Spleen (tissue), 11 donors: Measurements from ENCODE around the gene GUCA1A. TPM values are rescaled to one million over a fixed set of nuclear protein-coding genes. Genes with fewer than 3 reads are reported as not detected.

Experiments
- DNase-seq: peaks from one replicate; pipeline ENCODE4 v3.0.0-alpha.2; 2020
- H3K27ac ChIP-seq, 8 donors: fragments of 200-600 bp; sonication (generic) in 7 of 8; 1 replicate in 4 of 8; 2 replicates in 4 of 8; pipeline versions ENCODE4 v1.5.0 to v1.8.0; 2016 to 2021; ENCODE audit warnings: inconsistent platforms in 4 of 8, mild to moderate bottlenecking in 4 of 8, moderate library complexity in 1 of 8
- H3K27me3 ChIP-seq, 7 donors: fragments of 200-600 bp; sonication (generic) in 6 of 7; replicated peaks in 1 of 7; 1 replicate in 4 of 7; 2 replicates in 3 of 7; pipeline versions ENCODE4 v1.5.0 to v1.8.0; 2016 to 2021; ENCODE audit warnings: inconsistent platforms in 3 of 7, mild to moderate bottlenecking in 1 of 7
- H3K36me3 ChIP-seq, 6 donors: fragments of 200-600 bp; sonication (generic) in 5 of 6; 1 replicate in 4 of 6; 2 replicates in 2 of 6; pipeline versions ENCODE4 v1.5.0 to v1.8.0; 2016 to 2021; ENCODE audit warnings: inconsistent platforms in 2 of 6
- H3K4me1 ChIP-seq, 6 donors: fragments of 200-600 bp; sonication (generic) in 5 of 6; 1 replicate in 3 of 6; 2 replicates in 3 of 6; pipeline versions ENCODE4 v1.5.0 to v1.8.0; 2016 to 2021; ENCODE audit warnings: inconsistent platforms in 3 of 6
- H3K4me3 ChIP-seq, 8 donors: fragments of 200-600 bp; sonication (generic) in 7 of 8; 1 replicate in 4 of 8; 2 replicates in 4 of 8; pipeline versions ENCODE4 v1.5.0 to v1.8.0; 2016 to 2021; ENCODE audit warnings: inconsistent platforms in 4 of 8, mild to moderate bottlenecking in 4 of 8, moderate library complexity in 2 of 8
- H3K9me3 ChIP-seq, 8 donors: fragments of 200-600 bp; sonication (generic) in 7 of 8; 1 replicate in 4 of 8; 2 replicates in 4 of 8; pipeline versions ENCODE4 v1.5.0 to v1.8.0; 2016 to 2021; ENCODE audit warnings: inconsistent platforms in 4 of 8
- POLR2A ChIP-seq, 3 donors: fragments of 450-650 bp; IDR thresholded peaks; one replicate each; pipeline ENCODE4 v1.5.1; 2017; ENCODE audit warnings: antibody characterized with exemption in 3 of 3, mild to moderate bottlenecking in 1 of 3
- POLR2AphosphoS5 ChIP-seq, 3 donors: sonication (generic); formaldehyde crosslinking; IDR thresholded peaks; one replicate each; pipeline ENCODE4 v1.5.1; 2017; ENCODE audit warnings: antibody characterized with exemption in 3 of 3
- WGBS, 5 donors: extraction: QIAGEN DNeasy Blood & Tissue Kit in 3 of 5; methylation state at CpG; one replicate each; pipeline versions ENCODE4 v1.1.5 to v1.1.7; 2013 to 2018; 5-methylcytosine and 5-hydroxymethylcytosine counted together
- intact Hi-C: fragments of 100-400 bp; cut with DNase I; formaldehyde crosslinking; loops from one replicate; pipeline ENCODE4 v1.15.0; 2023; ENCODE audit warnings: low total_unique reads
- polyA plus RNA-seq, 3 donors: library from polyadenylated mRNA; stranded (reverse); fragments of 200-250 nt; gene quantifications; one replicate each; pipeline ENCODE4 v1.2.1, GENCODE V29; 2013
- total RNA-seq, 7 donors: library from RNA; depleted of rRNA in 3 of 7; stranded (reverse); fragments of >200 nt in 3 of 7; fragmentation: NEBNext Ultra II Directional in 4 of 7; extraction: Animal tissue kit (Norgen Biotek cat#: 25700) in 4 of 7; gene quantifications; one replicate each; pipeline versions ENCODE4 v1.1.0 to v1.2.1, GENCODE V29; 2016 to 2021
- TF ChIP-seq, protein P1 (sequence below), 11 experiments: fragments of 200-600 bp in 7 of 11; fragments of 450-650 bp in 4 of 11; sonication (generic) in 4 of 11; IDR thresholded peaks in 8 of 11; conservative IDR thresholded peaks in 3 of 11; 1 replicate in 7 of 11; 2 replicates in 4 of 11; pipeline versions ENCODE4 v1.4.0 to v1.8.0; 2016 to 2021; ENCODE audit warnings: antibody characterized with exemption in 11 of 11, inconsistent platforms in 4 of 11, mild to moderate bottlenecking in 1 of 11
- donor health status: healthy with polysubstance abuse.
- donor health status: DM: no; HTN: no; CAD: no; lungs with moderate emphysema.
- donor health status: DM: no; HTN: no; CAD: no.
- donor health status: Bipolar disorder and iron deficiency.
- donor health status: healthy.
- donor health status: DM: no; HTN: no; CAD: no.
- donor health status: DM: yes; HTN: yes; CAD: no.

The GUCA1A gene
- total and polyA plus RNA-seq, 10 donors, result 0.11 TPM; not detected in 9

DNA sequence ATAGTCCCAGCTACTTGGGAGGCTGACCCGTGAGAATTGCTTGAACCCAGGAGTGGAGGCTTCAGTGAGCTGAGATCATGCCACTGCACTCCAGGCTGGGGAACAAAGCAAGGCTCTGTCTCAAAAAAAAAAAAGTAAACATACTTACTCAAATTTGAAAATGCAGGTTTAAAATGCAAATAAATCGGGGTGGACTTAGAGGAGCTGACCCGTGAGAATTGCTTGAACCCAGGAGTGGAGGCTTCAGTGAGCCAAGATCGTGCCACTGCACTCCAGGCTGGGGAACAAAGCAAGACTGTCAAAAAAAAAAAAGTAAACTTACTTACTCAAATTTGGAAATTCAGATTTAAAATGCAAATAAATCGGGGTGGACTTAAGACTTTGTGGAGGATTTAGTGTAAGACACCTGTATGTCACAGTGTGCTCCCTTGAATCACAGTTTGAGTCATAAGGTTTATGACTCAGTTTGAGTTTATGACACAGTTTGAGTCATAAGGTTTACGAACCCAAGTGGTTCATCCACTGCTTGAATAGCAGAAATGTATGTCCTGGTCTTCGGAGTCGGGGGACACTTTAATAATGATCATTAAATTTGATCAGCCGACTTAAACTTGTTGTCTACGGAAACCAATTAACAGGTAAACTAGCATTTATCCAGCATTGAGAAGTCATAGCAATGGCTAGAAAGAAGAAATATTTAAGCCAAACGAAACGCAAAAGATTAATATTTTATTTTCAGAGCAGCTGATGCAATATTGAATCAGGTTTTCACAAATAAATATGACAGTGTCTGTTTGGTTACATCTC is 51.3 kb downstream of the GUCA1A start:
- H3K36me3 ChIP-seq, result peaks cover 0 to 30% (median 7%) of the 10 kb centered on the region in 6 donors
- no peak for DNase-seq
- H3K27ac ChIP-seq, result no peak overlapping the region
- H3K4me1 ChIP-seq, result peaks cover 0 to 3% (median 0%) of the 10 kb centered on the region in 6 donors
- no peaks in the 10 kb centered on the region for H3K27me3 ChIP-seq
- TF ChIP-seq POLR2A (IDR thresholded peaks at IDR 0.05) (no peak), POLR2AphosphoS5 (IDR thresholded peaks at IDR 0.05) (no peak)
- TF ChIP-seq, protein P1, sequence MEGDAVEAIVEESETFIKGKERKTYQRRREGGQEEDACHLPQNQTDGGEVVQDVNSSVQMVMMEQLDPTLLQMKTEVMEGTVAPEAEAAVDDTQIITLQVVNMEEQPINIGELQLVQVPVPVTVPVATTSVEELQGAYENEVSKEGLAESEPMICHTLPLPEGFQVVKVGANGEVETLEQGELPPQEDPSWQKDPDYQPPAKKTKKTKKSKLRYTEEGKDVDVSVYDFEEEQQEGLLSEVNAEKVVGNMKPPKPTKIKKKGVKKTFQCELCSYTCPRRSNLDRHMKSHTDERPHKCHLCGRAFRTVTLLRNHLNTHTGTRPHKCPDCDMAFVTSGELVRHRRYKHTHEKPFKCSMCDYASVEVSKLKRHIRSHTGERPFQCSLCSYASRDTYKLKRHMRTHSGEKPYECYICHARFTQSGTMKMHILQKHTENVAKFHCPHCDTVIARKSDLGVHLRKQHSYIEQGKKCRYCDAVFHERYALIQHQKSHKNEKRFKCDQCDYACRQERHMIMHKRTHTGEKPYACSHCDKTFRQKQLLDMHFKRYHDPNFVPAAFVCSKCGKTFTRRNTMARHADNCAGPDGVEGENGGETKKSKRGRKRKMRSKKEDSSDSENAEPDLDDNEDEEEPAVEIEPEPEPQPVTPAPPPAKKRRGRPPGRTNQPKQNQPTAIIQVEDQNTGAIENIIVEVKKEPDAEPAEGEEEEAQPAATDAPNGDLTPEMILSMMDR (IDR thresholded peaks at IDR 0.05 in 8 of 11, conservative IDR thresholded peaks at IDR 0.05 in 3 of 11), result no peak
- intact Hi-C loops, result no loop called here
- H3K9me3 ChIP-seq, result no peaks in the 10 kb centered on the region
- H3K4me3 ChIP-seq, result no peak overlapping the region
- 63 to 77% (median 75%) methylated on average over 12 of the region's 12 CpGs for WGBS, 5 donors

DNA sequence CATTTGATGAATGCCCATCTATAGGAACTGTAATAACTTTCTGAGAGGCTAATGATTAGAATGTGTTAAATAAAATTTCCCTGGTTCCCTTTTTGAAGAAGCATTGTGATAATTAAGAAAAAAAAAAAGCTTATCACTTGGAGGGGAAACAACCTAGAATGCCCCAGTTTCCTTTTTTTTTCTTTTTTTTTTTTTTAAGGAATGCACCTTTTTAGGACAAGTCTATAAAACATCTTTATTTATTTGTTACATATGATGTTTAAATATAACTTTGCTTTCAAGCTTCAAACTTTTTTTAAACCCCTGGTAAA is 51.8 kb downstream of the GUCA1A start:
- DNase-seq, result no peak
- H3K27me3 ChIP-seq, result no peaks in the 10 kb centered on the region
- H3K4me3 ChIP-seq, result no peak overlapping the region
- no peak for TF ChIP-seq POLR2A (IDR thresholded peaks at IDR 0.05)
- TF ChIP-seq POLR2AphosphoS5 (IDR thresholded peaks at IDR 0.05), result no peak
- TF ChIP-seq, protein P1 (IDR thresholded peaks at IDR 0.05 in 8 of 11, conservative IDR thresholded peaks at IDR 0.05 in 3 of 11), result no peak
- no peaks in the 10 kb centered on the region for H3K9me3 ChIP-seq
- H3K36me3 ChIP-seq, result peaks cover 0 to 36% (median 7%) of the 10 kb centered on the region in 6 donors
- H3K27ac ChIP-seq, result no peak overlapping the region
- H3K4me1 ChIP-seq, result peaks cover 0 to 3% (median 0%) of the 10 kb centered on the region in 6 donors
- intact Hi-C loops, result no loop called here

DNA sequence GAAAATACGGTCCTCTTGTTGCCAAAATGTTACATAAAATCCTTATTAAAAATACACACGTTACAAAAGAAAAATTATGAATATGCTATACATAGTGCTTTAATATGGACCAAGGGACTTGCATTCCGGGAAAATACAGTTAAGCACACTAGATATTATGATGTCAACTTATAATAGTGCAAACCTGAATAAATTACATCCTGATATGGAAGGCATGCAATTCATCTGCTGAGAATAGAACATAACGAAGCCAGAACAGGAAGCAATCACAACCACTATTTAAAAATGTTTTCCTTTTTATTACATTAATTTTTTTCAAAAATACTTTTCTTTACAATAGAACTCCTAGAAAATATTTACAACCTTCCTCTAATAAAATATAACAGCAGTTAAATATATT is 52.3 kb downstream of the GUCA1A start:
- Histone ChIP-seq H3K4me1 (peaks cover 0 to 3% (median 0%) of the 10 kb centered on the region in 6 donors), H3K9me3 (no peaks in the 10 kb centered on the region), H3K4me3 (no peak overlapping the region), H3K27me3 (no peaks in the 10 kb centered on the region), H3K27ac (no peak overlapping the region), H3K36me3 (peaks cover 0 to 40% (median 7%) of the 10 kb centered on the region in 6 donors)
- DNase-seq, result no peak
- TF ChIP-seq, protein P1 (IDR thresholded peaks at IDR 0.05 in 8 of 11, conservative IDR thresholded peaks at IDR 0.05 in 3 of 11), result no peak
- TF ChIP-seq POLR2A (IDR thresholded peaks at IDR 0.05) (no peak), POLR2AphosphoS5 (IDR thresholded peaks at IDR 0.05) (no peak)
- intact Hi-C loops, result no loop called here
- 56 to 69% (median 64%) methylated on average over 4 of the region's 4 CpGs for WGBS, 5 donors

DNA sequence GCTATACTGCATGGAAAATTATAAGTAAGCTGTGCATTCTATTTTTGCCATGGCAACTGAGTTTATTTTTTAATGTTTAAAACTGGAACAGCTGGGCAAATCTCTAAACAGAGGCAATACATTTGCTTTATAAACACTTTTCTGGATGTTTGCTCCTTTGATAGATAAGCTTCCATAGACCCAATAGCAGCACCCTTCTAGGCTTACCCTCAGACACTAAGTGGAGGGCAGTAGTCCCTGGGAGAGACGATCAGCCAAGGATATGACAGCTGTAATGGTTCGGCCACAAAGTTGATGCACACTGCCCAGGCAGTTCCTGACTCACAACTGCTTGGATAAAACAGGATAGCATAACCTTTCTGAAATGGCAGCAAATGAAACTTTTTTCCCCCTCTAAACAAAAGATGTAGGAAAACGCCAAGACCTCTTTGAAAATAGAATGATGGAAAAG is 53.0 kb downstream of the GUCA1A start:
- Histone ChIP-seq H3K27ac (no peak overlapping the region), H3K4me1 (peaks cover 0 to 3% (median 0%) of the 10 kb centered on the region in 6 donors), H3K36me3 (peaks cover 0 to 48% (median 7%) of the 10 kb centered on the region in 6 donors), H3K9me3 (no peaks in the 10 kb centered on the region), H3K4me3 (no peak overlapping the region), H3K27me3 (no peaks in the 10 kb centered on the region)
- WGBS, 5 donors, result 65 to 88% (median 77%) methylated on average over 3 of the region's 3 CpGs
- TF ChIP-seq, protein P1 (IDR thresholded peaks at IDR 0.05 in 8 of 11, conservative IDR thresholded peaks at IDR 0.05 in 3 of 11), result no peak
- no peak for TF ChIP-seq POLR2AphosphoS5 (IDR thresholded peaks at IDR 0.05)
- no peak for TF ChIP-seq POLR2A (IDR thresholded peaks at IDR 0.05)
- intact Hi-C loops, result no loop called here
- DNase-seq, result no peak
